DMS53 treated with DMSO at 0.1 percent for 48 hours (cell line): Measurements from ENCODE around the gene C16orf92.

ENCODE experiments used
- DNase-seq: peaks from one replicate; lab custom pipeline; 2025; ENCODE audit not compliant: unreplicated experiment; lab: John Stamatoyannopoulos, UW

The C16orf92 gene, protein sequence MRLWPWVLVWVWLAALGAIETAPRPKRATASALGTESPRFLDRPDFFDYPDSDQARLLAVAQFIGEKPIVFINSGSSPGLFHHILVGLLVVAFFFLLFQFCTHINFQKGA

GRCh38 chr16:30022887-30023286 is at the start of gene C16orf92:
C16orf92 (plus strand) TSS chr16:30023198; CDS start chr16:30023341, 143 bp downstream.
- no peak for DNase-seq

DNA sequence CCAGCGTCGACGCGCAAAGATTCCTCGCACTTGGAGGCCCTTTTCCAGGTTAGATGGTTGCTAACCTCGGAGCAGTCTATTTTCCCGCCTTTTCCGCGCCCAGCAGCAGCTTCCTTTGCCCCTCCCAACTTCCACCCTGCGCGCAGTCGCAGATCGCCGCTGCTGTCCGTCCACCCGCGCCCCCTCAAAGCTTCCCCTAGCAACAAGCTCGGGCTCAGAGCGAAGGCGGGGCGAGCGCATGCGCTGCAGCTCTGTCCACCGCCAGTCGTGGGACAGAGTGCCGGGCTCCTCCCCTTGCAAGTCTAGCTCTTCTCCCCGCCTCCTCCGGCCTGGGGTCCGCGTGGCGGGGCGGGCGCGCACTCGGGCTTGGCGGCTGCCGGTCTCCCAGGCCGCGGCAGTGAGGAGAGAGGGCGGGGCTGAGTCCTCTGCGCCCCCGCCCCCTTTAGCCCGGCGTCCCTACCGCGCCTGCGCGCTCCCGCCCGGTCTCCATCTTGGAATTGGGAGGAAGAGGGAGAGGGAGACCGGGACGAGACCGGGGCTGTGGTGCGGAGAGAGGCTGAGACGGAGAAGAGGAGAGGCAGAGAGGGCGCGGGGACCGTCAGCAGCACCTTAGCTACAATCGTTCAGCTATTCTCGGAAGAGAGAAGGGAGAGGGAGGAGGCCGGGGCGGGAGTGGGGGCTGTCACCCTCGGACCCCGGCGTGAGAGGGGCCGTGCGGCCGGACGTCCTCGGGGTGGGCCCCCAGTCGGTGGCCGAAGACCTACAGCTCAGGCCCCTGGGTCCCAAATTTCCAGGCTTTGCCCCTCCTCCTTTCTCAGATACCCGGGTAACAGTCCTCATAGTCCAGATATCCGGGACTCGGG is 49.4 kb upstream of the C16orf92 start, which contains the start of gene TAOK2:
Gene TAOK2, plus strand, starts transcription at position 485 of the 863 bp plus-strand sequence. CDS start 3,905 bp downstream, outside the sequence.
- peak; percentile 90 for DNase-seq

GRCh38 chr16:29974291-29975133 is 48.5 kb upstream of the C16orf92 start:
- DNase-seq: no peak

DNA sequence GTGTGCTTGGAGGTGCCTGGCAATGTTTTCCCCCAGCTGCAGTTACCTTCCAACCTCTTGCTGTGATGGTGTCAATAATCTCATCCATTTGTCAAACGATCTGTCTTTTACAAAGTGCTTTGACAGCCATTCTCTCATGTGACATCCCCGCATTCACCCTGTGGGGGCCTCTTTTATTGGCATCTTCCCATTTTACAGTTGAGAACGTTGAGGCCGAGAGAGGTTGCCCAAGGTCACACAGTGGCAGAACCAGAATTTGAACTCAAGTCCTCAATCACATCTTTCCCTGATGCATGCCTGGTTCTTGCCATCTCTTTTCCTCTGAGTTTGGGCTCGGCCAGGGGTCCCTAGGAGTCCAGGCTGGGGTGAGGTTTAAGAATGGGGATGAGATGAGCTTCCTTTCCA is 47.9 kb upstream of the C16orf92 start:
- no peak for DNase-seq

GRCh38 chr16:29975811-29976511 is 47.0 kb upstream of the C16orf92 start:
- DNase-seq: no peak

- DNase-seq: no peak
Observed at GRCh38 chr16:29977063-29977825, 45.8 kb upstream of the C16orf92 start.

DNA sequence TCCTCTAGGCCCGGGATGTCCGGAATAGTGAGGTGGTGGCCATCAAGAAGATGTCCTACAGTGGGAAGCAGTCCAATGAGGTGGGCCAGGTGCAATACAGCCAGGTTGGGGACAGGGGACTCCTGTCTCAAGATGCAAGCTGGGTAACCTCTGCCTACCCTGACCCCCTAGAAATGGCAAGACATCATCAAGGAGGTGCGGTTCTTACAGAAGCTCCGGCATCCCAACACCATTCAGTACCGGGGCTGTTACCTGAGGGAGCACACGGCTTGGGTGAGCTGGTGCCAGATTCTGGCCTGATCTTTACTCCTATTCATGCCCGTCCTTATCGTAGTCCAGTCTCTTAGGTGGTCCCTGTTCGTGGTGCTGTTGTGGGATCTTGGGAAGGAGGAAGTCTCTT is 44.9 kb upstream of the C16orf92 start:
- no peak for DNase-seq

DNA sequence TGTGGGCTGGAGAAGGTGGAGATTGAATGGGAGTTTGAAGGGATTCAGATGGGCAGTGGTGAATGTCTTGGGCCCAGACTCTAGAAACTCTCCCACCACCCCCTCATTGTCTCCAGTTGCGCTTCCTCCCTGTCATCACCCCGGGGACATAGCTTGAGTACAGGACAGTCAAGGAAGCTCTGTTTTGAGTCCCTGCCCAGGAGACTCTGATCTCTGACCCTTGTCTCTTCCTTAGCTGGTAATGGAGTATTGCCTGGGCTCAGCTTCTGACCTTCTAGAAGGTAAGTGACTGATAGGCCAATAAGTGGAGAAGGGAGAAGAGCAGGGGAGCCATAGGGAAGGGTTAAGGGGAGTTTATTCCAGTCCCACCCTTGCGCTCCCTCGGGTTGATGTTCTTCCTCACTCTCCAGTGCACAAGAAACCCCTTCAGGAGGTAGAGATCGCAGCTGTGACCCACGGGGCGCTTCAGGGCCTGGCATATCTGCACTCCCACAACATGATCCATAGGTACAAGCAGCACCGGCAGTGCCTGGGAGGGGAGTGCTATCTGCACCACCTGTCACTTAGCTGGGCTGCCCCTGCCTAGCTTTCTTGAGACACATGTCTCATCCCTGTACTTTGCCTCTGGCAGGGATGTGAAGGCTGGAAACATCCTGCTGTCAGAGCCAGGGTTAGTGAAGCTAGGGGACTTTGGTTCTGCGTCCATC is 44.3 kb upstream of the C16orf92 start:
- no peak for DNase-seq

GRCh38 chr16:29982560-29983419 is 40.2 kb upstream of the C16orf92 start:
- DNase-seq: no peak

GRCh38 chr16:29983420-29984136 is 39.4 kb upstream of the C16orf92 start:
- no peak for DNase-seq

DNA sequence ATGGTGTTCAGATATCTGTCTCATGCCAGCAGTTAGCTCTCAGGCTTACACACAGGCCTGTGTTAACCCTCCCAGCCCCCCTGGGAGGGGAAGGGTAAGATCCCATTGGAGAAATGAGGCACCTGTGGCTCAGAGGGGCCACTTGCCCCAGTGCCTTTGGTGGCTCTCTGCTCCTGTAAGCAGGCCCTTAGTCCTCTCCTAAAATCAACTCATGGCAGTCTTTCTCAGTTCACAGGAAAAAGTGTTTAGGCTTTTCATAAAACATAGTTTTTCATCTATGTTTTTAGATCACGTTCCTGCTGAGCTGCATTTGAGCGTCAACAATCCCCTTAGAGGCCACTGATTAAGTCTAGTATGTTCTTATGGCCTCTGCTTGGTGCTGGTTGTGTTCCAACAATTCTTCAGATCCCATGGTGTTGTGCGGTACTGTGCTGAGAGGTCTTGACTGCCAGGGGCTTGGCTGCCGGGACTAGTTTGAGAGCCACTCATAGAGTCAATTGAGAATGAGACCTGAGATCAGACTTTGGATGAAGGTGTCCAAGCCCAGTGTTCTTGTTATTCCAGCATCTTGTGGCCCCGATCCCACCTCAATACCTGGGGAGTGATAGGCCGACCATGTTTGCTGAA is 38.7 kb upstream of the C16orf92 start:
- DNase-seq: no peak

GRCh38 chr16:29984764-29985147 is 38.2 kb upstream of the C16orf92 start:
- no peak for DNase-seq

DNA sequence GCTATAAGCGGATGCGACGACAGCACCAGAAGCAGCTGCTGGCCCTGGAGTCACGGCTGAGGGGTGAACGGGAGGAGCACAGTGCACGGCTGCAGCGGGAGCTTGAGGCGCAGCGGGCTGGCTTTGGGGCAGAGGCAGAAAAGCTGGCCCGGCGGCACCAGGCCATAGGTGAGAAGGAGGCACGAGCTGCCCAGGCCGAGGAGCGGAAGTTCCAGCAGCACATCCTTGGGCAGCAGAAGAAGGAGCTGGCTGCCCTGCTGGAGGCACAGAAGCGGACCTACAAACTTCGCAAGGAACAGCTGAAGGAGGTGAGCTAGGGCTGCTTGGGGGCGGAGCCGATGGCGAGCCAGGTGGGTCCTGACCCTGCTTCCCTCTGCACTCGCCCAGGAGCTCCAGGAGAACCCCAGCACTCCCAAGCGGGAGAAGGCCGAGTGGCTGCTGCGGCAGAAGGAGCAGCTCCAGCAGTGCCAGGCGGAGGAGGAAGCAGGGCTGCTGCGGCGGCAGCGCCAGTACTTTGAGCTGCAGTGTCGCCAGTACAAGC is 37.7 kb upstream of the C16orf92 start:
- DNase-seq: no peak

GRCh38 chr16:29986231-29986630 is 36.8 kb upstream of the C16orf92 start:
- DNase-seq: no peak

DNA sequence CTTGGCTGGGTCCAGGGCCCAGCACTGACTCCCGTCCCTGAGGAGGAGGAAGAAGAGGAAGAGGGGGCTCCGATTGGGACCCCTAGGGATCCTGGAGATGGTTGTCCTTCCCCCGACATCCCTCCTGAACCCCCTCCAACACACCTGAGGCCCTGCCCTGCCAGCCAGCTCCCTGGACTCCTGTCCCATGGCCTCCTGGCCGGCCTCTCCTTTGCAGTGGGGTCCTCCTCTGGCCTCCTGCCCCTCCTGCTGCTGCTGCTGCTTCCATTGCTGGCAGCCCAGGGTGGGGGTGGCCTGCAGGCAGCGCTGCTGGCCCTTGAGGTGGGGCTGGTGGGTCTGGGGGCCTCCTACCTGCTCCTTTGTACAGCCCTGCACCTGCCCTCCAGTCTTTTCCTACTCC is 36.1 kb upstream of the C16orf92 start:
- DNase-seq: no peak

- DNase-seq: no peak
Observed at GRCh38 chr16:29987371-29988085, 35.5 kb upstream of the C16orf92 start.
